Measurements from ENCODE around the gene LIMA1. TPM values are rescaled to one million over a fixed set of nuclear protein-coding genes. Genes with fewer than 3 reads are reported as not detected.

LIMA1 gene
- total RNA-seq, 2 donors from 2014 or later = 228 to 385 TPM

- H3K27me3 ChIP-seq = no peaks in the 10 kb centered on the region
- no peak for DNase-seq
- no peaks in the 10 kb centered on the region for H3K9me3 ChIP-seq
- H3K27ac ChIP-seq = peak overlapping the region; percentile 53
- H3K4me1 ChIP-seq = peaks cover 11% of the 10 kb centered on the region
- H3K36me3 ChIP-seq = no peaks in the 10 kb centered on the region
- TF ChIP-seq CTCF (IDR thresholded peaks at IDR 0.05) = no peak
- no peak overlapping the region for H3K4me3 ChIP-seq
- intact Hi-C loops (cut with DNase I) = no loop called here
- H3K9ac ChIP-seq (ENCODE audit: low read depth in 2 of 2, low read length in 2 of 2) = peak overlapping the region in 1 of 2 donors; percentile 16
Observed at GRCh38 chr12:50271724-50272247, 11.5 kb downstream of the LIMA1 start.

- H3K27me3 ChIP-seq = no peaks in the 10 kb centered on the region
- no peak for TF ChIP-seq CTCF (IDR thresholded peaks at IDR 0.05)
- H3K4me3 ChIP-seq = no peak overlapping the region
- no peaks in the 10 kb centered on the region for H3K36me3 ChIP-seq
- peaks cover 11% of the 10 kb centered on the region for H3K4me1 ChIP-seq
- H3K9ac ChIP-seq (ENCODE audit: low read depth in 2 of 2, low read length in 2 of 2) = no peak overlapping the region
- intact Hi-C loops (cut with DNase I) = no loop called here
- DNase-seq = no peak
- H3K27ac ChIP-seq = no peak overlapping the region
- H3K9me3 ChIP-seq = no peaks in the 10 kb centered on the region
Observed at GRCh38 chr12:50268482-50268881, 14.8 kb downstream of the LIMA1 start.

- intact Hi-C loops (cut with DNase I) = no loop called here
- Histone ChIP-seq H3K9ac (ENCODE audit: low read depth in 2 of 2, low read length in 2 of 2) (no peak overlapping the region), H3K27ac (no peak overlapping the region), H3K27me3 (no peaks in the 10 kb centered on the region), H3K9me3 (no peaks in the 10 kb centered on the region), H3K4me1 (peaks cover under 1% of the 10 kb centered on the region), H3K36me3 (no peaks in the 10 kb centered on the region), H3K4me3 (no peak overlapping the region)
- TF ChIP-seq CTCF (IDR thresholded peaks at IDR 0.05) = no peak
- no peak for DNase-seq
Observed at GRCh38 chr12:50265770-50266524, 17.4 kb downstream of the LIMA1 start.

GRCh38 chr12:50263832-50264231 is 19.5 kb downstream of the LIMA1 start:
- Histone ChIP-seq H3K9ac (ENCODE audit: low read depth in 2 of 2, low read length in 2 of 2) (no peak overlapping the region), H3K4me3 (no peak overlapping the region), H3K9me3 (no peaks in the 10 kb centered on the region), H3K27me3 (no peaks in the 10 kb centered on the region), H3K36me3 (no peaks in the 10 kb centered on the region), H3K4me1 (peaks cover 6% of the 10 kb centered on the region), H3K27ac (no peak overlapping the region)
- TF ChIP-seq CTCF (IDR thresholded peaks at IDR 0.05) = no peak
- intact Hi-C loops (cut with DNase I) = no loop called here
- no peak for DNase-seq

- Histone ChIP-seq H3K36me3 (no peaks in the 10 kb centered on the region), H3K27me3 (no peaks in the 10 kb centered on the region), H3K4me1 (peaks cover 6% of the 10 kb centered on the region), H3K4me3 (no peak overlapping the region), H3K27ac (no peak overlapping the region), H3K9ac (ENCODE audit: low read depth in 2 of 2, low read length in 2 of 2) (no peak overlapping the region), H3K9me3 (no peaks in the 10 kb centered on the region)
- intact Hi-C loops (cut with DNase I) = no loop called here
- DNase-seq = peak; percentile 17
- TF ChIP-seq CTCF (IDR thresholded peaks at IDR 0.05) = no peak
Observed at GRCh38 chr12:50261654-50262053, 21.7 kb downstream of the LIMA1 start.

Data from colonic mucosa (tissue), 4 donors.